Lung (tissue), 12 donors: Measurements from ENCODE around the gene DDX49. TPM values are rescaled to one million over a fixed set of nuclear protein-coding genes. Genes with fewer than 3 reads are reported as not detected.
A peak's percentile ranks its signal among the peaks of the same experiment; 100 is the strongest.
"Not testable (repeated sequence)": the region's sequence is repeated elsewhere in the genome, so short reads cannot be mapped to it uniquely, and the experiment has no call there.

Experiments
- ATAC-seq: fragments of 200-7000 bp; cut with Tn5 transposase; one replicate; pipeline ENCODE4 v1.9.1; 2020; ENCODE audit warnings: moderate number of reproducible peaks; ENCODE audit not compliant: insufficient read depth, low FRiP score
- DNase-seq, 3 donors: peaks; one replicate each; pipeline ENCODE4 v3.0.0-alpha.2; 2013 to 2017
- H3K27ac ChIP-seq, 2 donors: one replicate each; pipeline ENCODE4 v1.5.1; 2013; ENCODE audit warnings: mild to moderate bottlenecking in 2 of 2, moderate library complexity in 2 of 2, control low read depth in 1 of 2, inconsistent platforms in 1 of 2, low read depth in 1 of 2, low read length in 1 of 2
- H3K27me3 ChIP-seq, 3 donors: one replicate each; pipeline ENCODE4 v1.5.1; 2013; ENCODE audit warnings: low read length in 2 of 3; ENCODE audit not compliant: control insufficient read depth in 3 of 3, insufficient read depth in 3 of 3
- H3K36me3 ChIP-seq, 4 donors: one replicate each; pipeline ENCODE4 v1.5.1; 2013; ENCODE audit warnings: low read length in 4 of 4, mild to moderate bottlenecking in 1 of 4, moderate library complexity in 1 of 4; ENCODE audit not compliant: control insufficient read depth in 4 of 4, insufficient read depth in 4 of 4
- H3K4me1 ChIP-seq, 5 donors: one replicate each; pipeline ENCODE4 v1.5.1; 2013; ENCODE audit warnings: low read length in 5 of 5, mild to moderate bottlenecking in 2 of 5, moderate library complexity in 1 of 5; ENCODE audit not compliant: control insufficient read depth in 5 of 5, insufficient read depth in 5 of 5
- H3K4me3 ChIP-seq: one replicate; pipeline ENCODE4 v1.5.1; 2013; ENCODE audit warnings: mild to moderate bottlenecking, control low read depth, moderate library complexity
- H3K9ac ChIP-seq, 2 donors: one replicate each; pipeline ENCODE4 v1.5.1; 2013; ENCODE audit warnings: low read length in 2 of 2, control low read depth in 1 of 2; ENCODE audit not compliant: insufficient read depth in 1 of 2
- H3K9me3 ChIP-seq, 4 donors: one replicate each; pipeline ENCODE4 v1.5.1; 2013; ENCODE audit warnings: low read length in 3 of 4, mild to moderate bottlenecking in 1 of 4, moderate library complexity in 1 of 4; ENCODE audit not compliant: control insufficient read depth in 4 of 4, insufficient read depth in 3 of 4
- WGBS, 2 donors: extraction: QIAGEN DNeasy Blood & Tissue Kit; methylation state at CpG; one replicate each; pipeline ENCODE4 v1.1.7; 2013; 5-methylcytosine and 5-hydroxymethylcytosine counted together
- polyA plus RNA-seq, 2 donors: library from polyadenylated mRNA; stranded (reverse); fragments of 200-250 nt; gene quantifications; one replicate each; pipeline ENCODE4 v1.2.1, GENCODE V29; 2013
- total RNA-seq, 2 donors: library from RNA; depleted of rRNA in 1 of 2; stranded (reverse); fragments of >200 nt in 1 of 2; gene quantifications; one replicate each; pipeline ENCODE4 v1.2.1, GENCODE V29; 2014 to 2021
- TF ChIP-seq, protein P1 (sequence below): IDR thresholded peaks from 2 replicates; pipeline ENCODE4 v1.5.1; 2012; ENCODE audit warnings: mild to moderate bottlenecking; ENCODE audit errors: control extremely low read depth, extremely low read depth
- donor health status: control.
- donor health status: control.
- donor health status: Bipolar disorder and iron deficiency.
- donor health status: healthy.
- donor health status: DM: yes; HTN: yes; CAD: no.

Gene DDX49
- total and polyA plus RNA-seq, 4 donors = 32.2 to 69.1 (median 56.2) TPM

GRCh38 chr19:18912933-18913332 lies 6.6 kb upstream of the DDX49 start:
- Histone ChIP-seq H3K9me3 (no peaks in the 10 kb centered on the region), H3K27ac (no peak overlapping the region), H3K9ac (no peak overlapping the region), H3K27me3 (no peaks in the 10 kb centered on the region), H3K36me3 (peaks cover 0 to 38% (median 17%) of the 10 kb centered on the region in 4 donors), H3K4me1 (peaks cover 0 to 4% (median 0%) of the 10 kb centered on the region in 5 donors), H3K4me3 (no peak overlapping the region)
- no peak for DNase-seq
- TF ChIP-seq, protein P1, sequence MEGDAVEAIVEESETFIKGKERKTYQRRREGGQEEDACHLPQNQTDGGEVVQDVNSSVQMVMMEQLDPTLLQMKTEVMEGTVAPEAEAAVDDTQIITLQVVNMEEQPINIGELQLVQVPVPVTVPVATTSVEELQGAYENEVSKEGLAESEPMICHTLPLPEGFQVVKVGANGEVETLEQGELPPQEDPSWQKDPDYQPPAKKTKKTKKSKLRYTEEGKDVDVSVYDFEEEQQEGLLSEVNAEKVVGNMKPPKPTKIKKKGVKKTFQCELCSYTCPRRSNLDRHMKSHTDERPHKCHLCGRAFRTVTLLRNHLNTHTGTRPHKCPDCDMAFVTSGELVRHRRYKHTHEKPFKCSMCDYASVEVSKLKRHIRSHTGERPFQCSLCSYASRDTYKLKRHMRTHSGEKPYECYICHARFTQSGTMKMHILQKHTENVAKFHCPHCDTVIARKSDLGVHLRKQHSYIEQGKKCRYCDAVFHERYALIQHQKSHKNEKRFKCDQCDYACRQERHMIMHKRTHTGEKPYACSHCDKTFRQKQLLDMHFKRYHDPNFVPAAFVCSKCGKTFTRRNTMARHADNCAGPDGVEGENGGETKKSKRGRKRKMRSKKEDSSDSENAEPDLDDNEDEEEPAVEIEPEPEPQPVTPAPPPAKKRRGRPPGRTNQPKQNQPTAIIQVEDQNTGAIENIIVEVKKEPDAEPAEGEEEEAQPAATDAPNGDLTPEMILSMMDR = no peak
- no peak for ATAC-seq
- WGBS, 2 donors = 97% methylated on average over 14 of the region's 14 CpGs

- peaks cover 0 to 10% (median 0%) of the 10 kb centered on the region in 5 donors for H3K4me1 ChIP-seq
- H3K27ac ChIP-seq = no peak overlapping the region
- no peaks in the 10 kb centered on the region for H3K27me3 ChIP-seq
- no peak overlapping the region for H3K4me3 ChIP-seq
- H3K9ac ChIP-seq = no peak overlapping the region
- no peak for DNase-seq
- ATAC-seq = no peak
- H3K9me3 ChIP-seq = no peaks in the 10 kb centered on the region
- 91 to 95% methylated on average over 5 of the region's 5 CpGs for WGBS, 2 donors
- H3K36me3 ChIP-seq = peaks cover 0 to 37% (median 16%) of the 10 kb centered on the region in 4 donors
- TF ChIP-seq, protein P1 = no peak
Observed at GRCh38 chr19:18913466-18913865, 6.0 kb upstream of the DDX49 start.

DNA sequence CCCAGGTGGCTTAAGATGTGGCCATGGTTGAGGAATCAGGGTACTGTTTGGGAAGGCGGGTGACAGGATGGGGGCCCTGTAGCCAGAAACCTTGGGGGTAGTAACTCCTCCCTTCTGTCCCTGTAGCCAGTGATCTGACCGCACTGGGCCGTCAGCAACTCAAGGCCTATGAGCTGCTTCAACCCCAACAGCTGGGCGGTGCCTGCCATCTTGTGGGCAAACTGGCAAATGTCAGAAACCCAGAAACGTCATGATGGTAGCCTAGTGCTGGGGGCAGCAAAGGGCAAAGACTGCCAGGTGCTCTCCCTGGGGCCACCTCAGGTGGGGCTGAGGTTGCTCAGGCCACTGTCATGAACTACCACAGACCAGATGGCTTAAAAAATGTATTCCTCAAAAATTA lies 3.9 kb upstream of the DDX49 start:
- Histone ChIP-seq H3K9ac (no peak overlapping the region), H3K9me3 (no peaks in the 10 kb centered on the region), H3K27ac (no peak overlapping the region), H3K4me3 (no peak overlapping the region), H3K36me3 (peaks cover 0 to 26% (median 15%) of the 10 kb centered on the region in 4 donors), H3K4me1 (peaks cover 0 to 19% (median 6%) of the 10 kb centered on the region in 5 donors), H3K27me3 (no peaks in the 10 kb centered on the region)
- ATAC-seq (no peak), DNase-seq (peak; percentile 33 to 45 (median 39))
- TF ChIP-seq, protein P1 = peak; percentile 0
- 57 to 67% methylated on average over 5 of the region's 5 CpGs for WGBS, 2 donors

- not testable (repeated sequence) for H3K27ac ChIP-seq, DNase-seq, H3K9me3 ChIP-seq, H3K27me3 ChIP-seq, H3K9ac ChIP-seq, H3K4me3 ChIP-seq, ATAC-seq
- 87 to 88% methylated on average over 9 of the region's 9 CpGs for WGBS, 2 donors
- Histone ChIP-seq H3K36me3 (peaks cover 0 to 34% (median 20%) of the 10 kb centered on the region in 4 donors), H3K4me1 (peaks cover 0 to 21% (median 6%) of the 10 kb centered on the region in 5 donors)
Observed at GRCh38 chr19:18917593-18917992, 1.9 kb upstream of the DDX49 start.
